B cell (primary cell): ENCODE data around the gene MBNL1. TPM values are rescaled to one million over a fixed set of nuclear protein-coding genes. Genes with fewer than 3 reads are reported as not detected.

Source experiments
- ATAC-seq: fragments of 200-7000 bp; cut with Tn5 transposase; one replicate; pipeline ENCODE4 v1.10.0; 2021; ENCODE audit warnings: low read depth, mild to moderate bottlenecking, moderate number of reproducible peaks, moderate library complexity
- CTCF ChIA-PET: fragments of 350-600 bp; sonication (Branson Sonifier 250); formaldehyde crosslinking; loops from one replicate; lab custom pipeline; 2021; ENCODE audit warnings: antibody characterized with exemption, inconsistent platforms; lab: Charles Lee
- POLR2A ChIA-PET: fragments of 350-600 bp; sonication (Branson Sonifier 250); formaldehyde crosslinking; loops from one replicate; lab custom pipeline; 2021; ENCODE audit warnings: antibody characterized with exemption; lab: Charles Lee
- DNase-seq: peaks from one replicate; pipeline ENCODE4 v3.0.0; 2013
- H2AFZ ChIP-seq: 2 replicates; pipeline ENCODE4 v1.6.1; 2012; ENCODE audit warnings: mild to moderate bottlenecking, low read depth, low read length; ENCODE audit not compliant: insufficient read depth, poor library complexity, severe bottlenecking
- H3K27ac ChIP-seq, 2 donors: 1 replicate in 1 of 2; 2 replicates in 1 of 2; pipeline ENCODE4 v1.5.1; 2012 to 2013; ENCODE audit warnings: low read length in 2 of 2, mild to moderate bottlenecking in 2 of 2, moderate library complexity in 1 of 2
- H3K27me3 ChIP-seq, 4 experiments: fragments of 200-600 bp in 1 of 4; sonication (generic) in 1 of 4; replicated peaks in 1 of 4; 1 replicate in 2 of 4; 2 replicates in 2 of 4; pipeline versions ENCODE4 v1.6.1 to v1.7.0; 2013 to 2016; ENCODE audit warnings: low read length in 3 of 4, mild to moderate bottlenecking in 2 of 4, mixed read lengths in 1 of 4, moderate library complexity in 1 of 4; ENCODE audit not compliant: insufficient read depth in 4 of 4, control insufficient read depth in 3 of 4; ENCODE audit errors: control extremely low read depth in 1 of 4
- H3K36me3 ChIP-seq, 2 experiments: replicated peaks in 1 of 2; 1 replicate in 1 of 2; 2 replicates in 1 of 2; pipeline versions ENCODE4 v1.6.1 to v1.7.1; 2013; ENCODE audit warnings: low read length in 1 of 2; ENCODE audit not compliant: insufficient read depth in 2 of 2, control insufficient read depth in 1 of 2; ENCODE audit errors: control extremely low read depth in 1 of 2, extremely low read depth in 1 of 2
- H3K4me1 ChIP-seq, 2 donors: fragments of 200-600 bp in 1 of 2; sonication (generic) in 1 of 2; 1 replicate in 1 of 2; 2 replicates in 1 of 2; pipeline versions ENCODE4 v1.5.1 to v1.6.1; 2013 to 2017; ENCODE audit warnings: low read length in 2 of 2; ENCODE audit not compliant: control insufficient read depth in 2 of 2, insufficient read depth in 2 of 2
- H3K4me2 ChIP-seq: replicated peaks from 2 replicates; pipeline ENCODE3; 2012; ENCODE audit warnings: mild to moderate bottlenecking, low read depth, low read length; ENCODE audit not compliant: poor library complexity, severe bottlenecking
- H3K4me3 ChIP-seq, 5 experiments: fragments of 200-600 bp in 1 of 5; sonication (generic) in 1 of 5; 1 replicate in 3 of 5; 2 replicates in 2 of 5; pipeline versions ENCODE4 v1.5.1 to v1.7.0; 2011 to 2016; ENCODE audit warnings: low read length in 4 of 5, mild to moderate bottlenecking in 4 of 5, low read depth in 2 of 5, control low read depth in 1 of 5, moderate library complexity in 1 of 5; ENCODE audit not compliant: insufficient read depth in 1 of 5; ENCODE audit errors: control extremely low read depth in 1 of 5, extremely low read depth in 1 of 5
- H3K79me2 ChIP-seq: fragments of 200-600 bp; sonication (generic); one replicate; pipeline ENCODE4 v1.6.0; 2016; ENCODE audit warnings: low read length; ENCODE audit not compliant: control insufficient read depth, insufficient read depth
- H3K9ac ChIP-seq: fragments of 200-600 bp; sonication (generic); 2 replicates; pipeline ENCODE4 v1.6.1; 2017; ENCODE audit warnings: mild to moderate bottlenecking, low read length, moderate library complexity
- H3K9me3 ChIP-seq, 3 donors: one replicate each; pipeline versions ENCODE4 v1.6.1 to v1.7.1; 2013; ENCODE audit warnings: low read length in 2 of 3; ENCODE audit not compliant: control insufficient read depth in 2 of 3, insufficient read depth in 1 of 3; ENCODE audit errors: control extremely low read depth in 1 of 3
- H4K20me1 ChIP-seq: 2 replicates; pipeline ENCODE4 v1.6.0; 2012; ENCODE audit warnings: mild to moderate bottlenecking, low read length; ENCODE audit not compliant: insufficient read depth, control insufficient read depth, poor library complexity, severe bottlenecking
- H3K27ac Mint-ChIP-seq: one replicate; pipeline ENCODE4 v1.8.0; 2021; ENCODE audit warnings: mixed read lengths
- H3K27me3 Mint-ChIP-seq: one replicate; pipeline ENCODE4 v1.8.0; 2021; ENCODE audit warnings: mixed read lengths
- H3K4me1 Mint-ChIP-seq: one replicate; pipeline ENCODE4 v1.8.0; 2021; ENCODE audit warnings: mixed read lengths
- H3K4me3 Mint-ChIP-seq: one replicate; pipeline ENCODE4 v1.8.0; 2021; ENCODE audit warnings: mixed read lengths
- H3K9me3 Mint-ChIP-seq: one replicate; pipeline ENCODE4 v1.8.0; 2022; ENCODE audit warnings: mixed read lengths; ENCODE audit not compliant: insufficient read depth
- CTCF ChIP-seq: fragments of 200-600 bp; IDR thresholded peaks from one replicate; pipeline ENCODE4 v1.8.0; 2022; ENCODE audit warnings: antibody characterized with exemption, mild to moderate bottlenecking
- EZH2 ChIP-seq: IDR thresholded peaks from 2 replicates; pipeline ENCODE4 v1.6.1; 2012; ENCODE audit warnings: borderline replicate concordance, low read depth, mild to moderate bottlenecking, moderate library complexity, low read length; ENCODE audit not compliant: insufficient read depth, poor library complexity, severe bottlenecking
- WGBS: methylation state at CpG from one replicate; pipeline ENCODE4 v1.1.5; 2013; ENCODE audit warnings: missing lambda C conversion rate; ENCODE audit not compliant: insufficient coverage; 5-methylcytosine and 5-hydroxymethylcytosine counted together
- intact Hi-C: fragments of 100-400 bp; cut with micrococcal nuclease; formaldehyde crosslinking; loops from one replicate; pipeline ENCODE4 v1.10.0; 2022
- polyA plus RNA-seq: library from polyadenylated mRNA; depleted of rRNA; stranded (reverse); fragments of >200 nt; gene quantifications from 2 replicates; pipeline ENCODE4 v1.2.3, GENCODE V29; 2012
- total RNA-seq, 2 donors: library from RNA; stranded (reverse); fragments of 120-200 nt in 1 of 2; gene quantifications; 1 replicate in 1 of 2; 2 replicates in 1 of 2; pipeline versions ENCODE4 v1.2.3 to v1.2.4, GENCODE V29; 2013 to 2022

The MBNL1 gene
- total and polyA plus RNA-seq, 2 donors (not counting 1 experiment from before 2014, with no cell fraction given): 195 to 505 TPM

GRCh38 chr3:152331018-152331541 is 62.4 kb downstream of the MBNL1 start:
- Histone ChIP-seq H3K9me3 (no peaks in the 10 kb centered on the region), H3K9ac (no peak overlapping the region), H3K79me2 (peaks cover 95% of the 10 kb centered on the region), H2AFZ (no peak overlapping the region), H3K27me3 (no peaks in the 10 kb centered on the region), H3K27ac (peak overlapping the region in 1 of 2 donors; percentile 70), H4K20me1 (peaks cover 16% of the 10 kb centered on the region), H3K4me2 (no peak overlapping the region), H3K4me3 (no peak overlapping the region), H3K4me1 (peaks cover 38 to 60% of the 10 kb centered on the region in 2 donors), H3K36me3 (peaks cover 0 to 10% of the 10 kb centered on the region in 2 experiments)
- 56% methylated on average over 2 of the region's 2 CpGs for WGBS
- no peak for ATAC-seq
- POLR2A ChIA-PET: interaction anchor here (0.7 kb wide), 1 partner anchor 9 kb away, joined by 3 read pairs; no protein-coding TSS in a partner anchor
- Mint-ChIP-seq H3K4me3 (peak overlapping the region; percentile 2), H3K4me1 (peaks cover 75% of the 10 kb centered on the region), H3K9me3 (peaks cover 2% of the 10 kb centered on the region), H3K27me3 (no peaks in the 10 kb centered on the region), H3K27ac (peak overlapping the region; percentile 32)
- no peak for DNase-seq
- CTCF ChIA-PET: interaction anchor here (0.5 to 2.5 kb wide), 4 partner anchors 13 to 147 kb away, joined by 4 to 10 read pairs (median 5); no protein-coding TSS in a partner anchor
- TF ChIP-seq EZH2: no peak
- TF ChIP-seq CTCF: no peak
- intact Hi-C loops: no loop called here

GRCh38 chr3:152331998-152332397 is 63.3 kb downstream of the MBNL1 start:
- no CpG with 5 or more reads among the region's 1 CpG for WGBS
- Histone ChIP-seq H3K36me3 (peaks cover 0 to 7% of the 10 kb centered on the region in 2 experiments), H3K79me2 (peaks cover 97% of the 10 kb centered on the region), H3K9ac (no peak overlapping the region), H3K4me1 (peaks cover 38 to 60% of the 10 kb centered on the region in 2 donors), H3K27me3 (no peaks in the 10 kb centered on the region), H2AFZ (no peak overlapping the region), H3K27ac (peak overlapping the region in 1 of 2 donors; percentile 70), H3K4me3 (no peak overlapping the region), H4K20me1 (peaks cover 16% of the 10 kb centered on the region), H3K9me3 (no peaks in the 10 kb centered on the region), H3K4me2 (peak overlapping the region; percentile 37)
- H3K27me3 Mint-ChIP-seq: no peaks in the 10 kb centered on the region
- H3K9me3 Mint-ChIP-seq: peaks cover 2% of the 10 kb centered on the region
- H3K27ac Mint-ChIP-seq: peak overlapping the region; percentile 15
- CTCF ChIA-PET: interaction anchor here (0.6 to 2.5 kb wide), 6 partner anchors 8 to 187 kb away, joined by 3 to 10 read pairs (median 4); no protein-coding TSS in a partner anchor
- no peak for DNase-seq
- H3K4me1 Mint-ChIP-seq: peaks cover 75% of the 10 kb centered on the region
- POLR2A ChIA-PET: interaction anchor here (0.7 to 0.9 kb wide), 2 partner anchors 8 to 32 kb away, joined by 3 read pairs; no protein-coding TSS in a partner anchor
- TF ChIP-seq EZH2 (no peak), CTCF (no peak)
- intact Hi-C loops: loop anchor here (2.0 kb wide), 1 partner anchor 13 kb away; no protein-coding TSS in a partner anchor
- peak overlapping the region; percentile 13 for H3K4me3 Mint-ChIP-seq
- ATAC-seq: no peak
